GM19452 (cell line): ENCODE measurements around the gene ST7.
"Not testable (repeated sequence)": the region's sequence is repeated elsewhere in the genome, so short reads cannot be mapped to it uniquely, and the experiment has no call there.

Experiments
- ATAC-seq: cut with Tn5 transposase; IDR thresholded peaks from one replicate; pipeline ENCODE4 v1.9.1; 2021; ENCODE audit not compliant: unreplicated experiment

Gene ST7, protein sequence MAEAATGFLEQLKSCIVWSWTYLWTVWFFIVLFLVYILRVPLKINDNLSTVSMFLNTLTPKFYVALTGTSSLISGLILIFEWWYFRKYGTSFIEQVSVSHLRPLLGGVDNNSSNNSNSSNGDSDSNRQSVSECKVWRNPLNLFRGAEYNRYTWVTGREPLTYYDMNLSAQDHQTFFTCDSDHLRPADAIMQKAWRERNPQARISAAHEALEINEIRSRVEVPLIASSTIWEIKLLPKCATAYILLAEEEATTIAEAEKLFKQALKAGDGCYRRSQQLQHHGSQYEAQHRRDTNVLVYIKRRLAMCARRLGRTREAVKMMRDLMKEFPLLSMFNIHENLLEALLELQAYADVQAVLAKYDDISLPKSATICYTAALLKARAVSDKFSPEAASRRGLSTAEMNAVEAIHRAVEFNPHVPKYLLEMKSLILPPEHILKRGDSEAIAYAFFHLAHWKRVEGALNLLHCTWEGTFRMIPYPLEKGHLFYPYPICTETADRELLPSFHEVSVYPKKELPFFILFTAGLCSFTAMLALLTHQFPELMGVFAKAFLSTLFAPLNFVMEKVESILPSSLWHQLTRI

GRCh38 chr7:116953372-116953905 lies at the start of gene ST7:
ST7 (plus strand) TSS chr7:116953501; CDS start chr7:116953541, 40 bp downstream.
- peak; percentile 45 for ATAC-seq

DNA sequence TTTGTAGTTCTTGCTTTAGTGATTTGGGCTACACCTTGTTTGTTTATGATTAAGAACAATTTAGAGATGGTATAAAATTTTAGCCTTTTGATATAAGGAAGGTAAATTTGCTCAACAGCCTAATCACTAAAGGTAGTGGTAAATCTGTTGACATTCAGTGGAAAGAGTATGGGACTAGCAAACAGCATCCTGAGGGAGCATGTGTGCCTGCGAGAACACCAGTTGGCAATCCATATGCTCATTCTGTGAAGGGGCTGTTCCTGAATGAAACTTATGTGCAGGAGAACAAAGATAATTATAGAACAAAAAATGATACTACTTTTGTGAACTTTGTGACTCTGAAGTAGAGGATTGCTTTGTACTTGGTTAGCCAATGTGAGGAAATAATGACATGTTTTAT lies 46.9 kb upstream of the ST7 start:
- ATAC-seq = no peak

DNA sequence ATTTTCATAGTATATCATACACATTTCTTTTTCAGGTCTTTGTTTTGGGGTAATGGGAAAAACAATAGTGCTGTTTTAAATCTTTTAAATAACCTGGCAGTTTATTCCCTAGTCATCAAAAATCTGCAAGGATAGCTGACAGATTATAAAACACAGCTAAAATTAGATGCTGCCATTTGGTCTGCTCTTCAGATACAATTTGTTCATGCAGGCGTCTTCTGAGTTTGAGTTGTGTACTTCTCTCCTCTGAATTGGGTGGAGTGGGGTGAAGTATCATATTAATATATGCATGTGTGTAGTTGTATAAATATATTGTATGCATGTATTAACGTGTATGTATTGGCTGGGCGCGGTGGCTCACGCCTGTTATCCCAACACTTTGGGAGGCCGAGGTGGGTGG lies 42.9 kb upstream of the ST7 start:
- ATAC-seq = no peak

GRCh38 chr7:116911801-116912200 lies 41.5 kb upstream of the ST7 start:
- ATAC-seq = no peak

DNA sequence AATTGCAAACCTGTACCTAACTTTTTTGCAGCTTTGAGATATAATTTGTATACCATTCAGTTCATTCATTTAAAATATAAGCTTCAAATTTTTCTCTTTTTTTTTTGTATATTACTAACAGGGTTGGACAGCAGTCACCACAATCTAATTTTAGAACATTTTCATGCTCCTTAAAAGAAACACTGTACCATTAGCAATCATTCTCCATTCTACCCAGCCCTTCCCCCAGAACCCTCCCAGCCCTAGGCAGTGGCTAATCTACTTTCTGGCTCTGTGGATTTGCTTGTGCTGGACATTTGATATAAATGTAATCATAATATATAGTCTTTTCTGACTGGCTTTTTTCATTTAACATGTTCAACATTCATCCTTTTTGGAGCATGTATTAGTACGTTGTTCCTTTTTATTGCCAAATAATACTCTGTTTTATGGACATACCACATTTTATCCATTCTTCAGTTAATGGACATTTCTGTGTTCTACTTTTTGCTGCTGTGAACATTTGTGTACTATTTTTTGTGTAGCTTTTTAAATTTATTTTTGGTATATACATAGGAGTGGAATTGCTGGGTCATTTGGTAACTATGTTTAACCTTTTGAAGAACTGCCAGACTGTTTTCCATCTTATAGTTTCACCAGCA lies 40.9 kb upstream of the ST7 start:
- no peak for ATAC-seq

DNA sequence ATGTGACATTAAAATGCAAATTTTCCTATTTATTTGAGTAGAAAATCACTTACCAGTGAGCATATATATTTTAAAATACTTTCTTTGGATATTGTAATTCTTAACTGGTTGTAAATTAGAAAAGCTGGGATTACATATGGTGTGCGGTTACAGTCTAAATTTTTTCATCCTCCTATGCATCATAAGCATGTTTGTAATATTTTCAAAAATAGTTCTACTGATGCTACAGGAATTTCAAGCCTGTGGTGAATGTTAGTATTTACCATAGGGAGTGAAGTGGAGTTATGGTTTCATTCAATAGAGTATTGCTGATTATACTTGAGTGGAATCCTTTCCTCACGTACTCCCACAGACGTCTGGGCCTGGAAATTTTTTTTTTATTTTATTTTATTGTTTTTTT lies 34.6 kb upstream of the ST7 start:
- no peak for ATAC-seq

DNA sequence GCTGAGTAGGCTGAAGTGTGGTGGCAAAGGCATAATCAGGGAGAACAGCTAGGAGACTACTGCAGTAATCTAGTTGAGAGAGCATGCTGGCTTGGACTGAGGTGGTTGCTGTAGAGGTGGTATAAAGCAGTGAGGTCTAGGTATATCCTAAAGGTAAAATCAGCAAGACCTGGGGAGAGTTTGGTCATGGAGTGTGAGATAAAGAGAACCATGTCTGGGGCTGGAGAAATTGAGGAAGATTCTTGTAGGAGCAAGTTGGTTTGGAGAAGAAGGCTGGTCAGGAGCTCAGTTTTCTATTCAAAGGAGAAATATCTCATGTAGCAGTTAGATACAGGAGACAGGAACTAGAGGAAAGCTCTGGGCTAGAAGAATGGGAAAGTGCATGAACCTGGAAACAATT lies 32.9 kb upstream of the ST7 start:
- ATAC-seq = no peak

DNA sequence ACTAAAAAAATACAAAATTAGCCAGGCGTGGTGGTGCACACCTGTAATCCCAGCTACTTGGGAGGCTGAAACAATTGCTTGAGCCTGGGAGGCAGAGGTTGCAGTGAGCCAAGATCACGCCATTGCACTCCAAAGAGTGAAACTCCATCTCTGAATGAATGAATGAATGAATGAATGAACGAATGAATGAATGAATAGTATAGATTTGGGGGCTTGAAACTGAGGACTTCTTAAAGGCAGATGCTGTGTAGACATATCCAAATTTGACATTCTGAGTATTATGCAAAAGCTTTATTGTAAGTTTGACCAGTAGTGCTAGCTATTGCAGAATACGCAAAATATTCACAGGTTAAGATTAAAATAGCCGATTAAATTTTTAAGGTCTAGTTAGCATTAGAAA lies 30.8 kb upstream of the ST7 start:
- ATAC-seq = no peak

DNA sequence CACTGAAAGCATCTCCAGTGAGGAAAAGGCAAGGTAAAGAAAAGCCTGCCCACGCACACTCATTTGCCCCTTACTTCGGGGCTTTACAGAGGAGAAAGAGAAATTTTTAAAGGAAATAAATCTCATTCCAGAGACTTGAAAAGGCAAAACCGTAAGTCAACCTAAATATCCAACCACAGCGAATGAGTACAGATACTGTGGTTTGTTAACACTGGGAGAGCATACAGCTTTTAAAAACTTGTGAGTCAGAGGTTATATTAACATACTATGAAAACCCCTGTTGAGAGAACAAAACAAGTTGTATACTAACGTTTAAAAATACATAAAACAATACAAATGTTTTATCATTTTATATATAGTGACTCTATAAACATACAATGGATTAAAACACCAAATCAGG lies 28.6 kb upstream of the ST7 start:
- ATAC-seq = no peak

- no peak for ATAC-seq
Measured at GRCh38 chr7:116929021-116929420, 24.3 kb upstream of the ST7 start.

DNA sequence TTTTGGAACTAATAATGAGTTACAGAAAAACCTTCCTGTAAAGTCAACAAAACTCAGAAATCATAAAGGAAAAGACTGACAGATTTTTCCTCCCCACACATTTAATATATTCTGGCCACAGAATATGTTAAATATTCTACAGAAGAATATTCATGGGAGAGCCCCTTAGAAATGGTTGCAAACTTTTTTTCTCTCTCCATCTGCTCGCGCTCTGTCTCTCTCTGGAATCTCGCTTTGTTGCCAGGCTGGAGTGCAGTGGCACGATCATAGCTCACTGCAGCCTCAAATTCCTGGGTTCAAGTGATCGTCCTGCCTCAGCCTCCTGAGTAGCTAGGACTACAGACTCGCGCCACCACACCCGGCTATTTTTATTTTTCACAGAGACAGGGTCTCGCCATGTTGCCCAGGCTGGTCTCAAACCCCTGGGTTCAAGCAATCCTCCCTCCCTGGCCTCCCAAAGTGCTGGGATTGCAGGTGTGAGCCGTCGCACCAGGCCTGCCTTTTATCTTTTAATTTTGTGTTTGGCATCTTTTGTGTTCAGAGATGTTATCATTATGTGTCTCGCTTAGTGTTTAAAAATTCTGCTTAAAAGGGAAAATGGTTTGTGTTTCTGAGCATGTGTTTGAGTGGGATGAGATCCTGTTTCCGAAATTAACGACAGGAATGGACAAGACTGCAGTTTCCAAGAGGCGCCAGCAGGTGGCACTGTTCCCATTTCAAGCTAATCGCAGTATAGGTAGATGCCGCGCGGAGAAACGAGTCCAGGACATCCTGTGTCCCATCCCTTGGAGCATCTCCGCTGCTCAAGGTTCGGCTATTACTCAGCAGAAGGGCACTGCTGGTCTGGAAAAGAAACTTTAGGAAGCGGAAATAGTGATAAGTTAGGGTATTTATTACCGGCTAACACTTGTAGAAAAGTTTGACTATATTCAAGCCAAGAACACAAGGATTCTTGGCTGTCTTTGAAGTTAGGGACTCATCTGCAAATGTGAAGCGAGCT lies 23.1 kb upstream of the ST7 start:
- peak; percentile 86 for ATAC-seq

- ATAC-seq = no peak
Measured at GRCh38 chr7:116932566-116932965, 20.7 kb upstream of the ST7 start.

- ATAC-seq = no peak
Measured at GRCh38 chr7:116933465-116933864, 19.8 kb upstream of the ST7 start.

DNA sequence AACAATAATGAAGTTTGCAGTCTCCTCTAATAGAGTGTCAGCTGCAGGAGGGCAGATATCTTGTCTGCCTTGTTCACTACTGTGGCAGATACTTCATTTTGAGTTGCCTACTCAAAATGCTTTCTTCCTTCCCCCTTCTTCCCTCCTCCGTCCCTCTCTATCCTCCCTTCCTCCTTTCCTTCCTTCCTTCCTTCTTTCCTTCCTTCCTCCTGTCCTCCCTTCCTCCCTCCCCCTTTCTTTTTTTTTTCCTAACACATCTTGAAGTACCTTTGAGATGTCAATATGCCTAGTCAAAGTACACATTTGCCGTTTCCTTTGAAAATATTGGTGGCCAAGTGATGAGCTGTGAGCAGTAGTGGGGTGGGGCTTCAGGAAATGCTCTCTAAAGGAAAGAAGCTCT lies 18.7 kb upstream of the ST7 start:
- no peak for ATAC-seq

DNA sequence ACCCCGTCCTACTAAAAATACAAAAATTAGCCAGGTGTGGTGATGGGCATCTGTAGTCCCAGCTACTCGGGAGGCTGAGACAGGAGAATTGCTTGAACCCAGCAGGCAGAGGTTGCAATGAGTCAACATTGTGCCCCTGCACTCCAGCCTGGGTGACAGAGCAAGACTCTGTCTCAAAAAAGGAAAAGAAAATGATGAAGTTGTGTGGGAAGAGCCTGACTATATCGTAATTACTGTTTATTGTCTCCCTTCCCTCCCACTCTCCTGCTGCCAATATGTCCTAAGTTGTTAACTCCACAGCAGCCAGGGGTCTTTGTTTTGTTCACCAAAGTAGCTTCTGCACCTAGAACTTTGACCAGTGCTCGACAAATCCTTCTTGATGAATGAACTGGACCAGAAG lies 16.5 kb upstream of the ST7 start:
- not testable (repeated sequence) for ATAC-seq

DNA sequence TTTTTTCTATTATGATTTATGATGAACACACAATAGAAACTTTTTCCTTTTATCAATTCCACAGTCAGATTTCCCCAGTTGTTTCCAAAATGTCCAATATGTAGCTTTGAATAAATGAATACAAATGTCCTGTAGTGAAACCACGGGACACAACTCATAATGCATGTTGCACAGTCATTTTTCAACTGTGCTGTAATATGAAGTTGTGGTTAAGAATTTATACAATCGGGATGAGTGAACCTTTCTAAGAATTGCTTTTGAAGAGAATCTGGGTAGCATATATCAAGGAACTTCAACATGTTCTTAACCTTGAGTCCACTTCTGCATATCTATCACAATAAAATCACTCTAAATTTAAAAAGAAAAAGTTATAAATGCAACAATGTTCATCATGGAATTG lies 14.6 kb upstream of the ST7 start:
- no peak for ATAC-seq

DNA sequence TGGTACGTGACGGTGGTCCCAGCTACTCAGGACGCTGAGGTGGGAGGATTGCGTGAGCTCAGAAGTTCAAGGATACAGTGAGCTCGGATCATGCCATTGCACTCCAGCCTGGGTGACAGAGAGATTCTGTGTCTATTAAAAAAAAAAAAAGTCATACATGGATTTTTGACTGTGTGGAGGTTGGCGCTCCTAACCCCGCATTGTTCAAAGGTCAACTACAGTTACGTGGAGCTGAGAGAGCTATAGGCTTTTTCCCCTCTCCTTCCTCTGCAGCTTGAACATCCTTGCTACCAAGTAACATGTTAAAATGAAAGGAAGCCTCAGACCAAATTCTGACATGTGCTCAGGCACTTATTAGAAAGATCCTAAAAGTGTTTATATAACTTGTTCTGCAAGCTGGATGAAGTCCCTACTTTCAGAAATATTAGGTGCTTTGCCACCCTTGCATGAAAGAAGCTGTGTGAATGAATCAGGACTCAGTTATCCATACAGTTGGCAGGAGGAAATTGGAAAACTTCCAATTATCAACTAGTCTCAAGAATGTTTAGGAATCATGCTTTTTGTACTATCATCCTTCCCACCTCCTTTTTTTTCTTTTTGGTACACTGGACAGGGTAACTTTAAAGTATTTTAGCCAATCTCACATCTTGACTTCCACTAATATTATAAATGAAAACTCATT lies 12.5 kb upstream of the ST7 start:
- no peak for ATAC-seq

GRCh38 chr7:116942504-116942903 lies 10.8 kb upstream of the ST7 start:
- no peak for ATAC-seq

- ATAC-seq = no peak
Measured at GRCh38 chr7:116948934-116949333, 4.4 kb upstream of the ST7 start.
